IMR-90 (cell line): Measurements from ENCODE around the gene FAM98C. TPM values are rescaled to one million over a fixed set of nuclear protein-coding genes. Genes with fewer than 3 reads are reported as not detected.

Source experiments
- ATAC-seq: fragments of 200-7000 bp; cut with Tn5 transposase; 2 replicates; pipeline ENCODE4 v1.9.1; 2020; ENCODE audit warnings: low read depth, mild to moderate bottlenecking, moderate library complexity
- BruUV-seq: library from RNA; stranded (reverse); fragments of 400-500 nt; replicated peaks from 2 replicates; lab custom pipeline; 2021; lab: Mats Ljungman, UMichigan
- CTCF ChIA-PET: fragments of 300-600 bp; formaldehyde crosslinking; extraction: SDS; loops from one replicate; lab custom pipeline; 2021; ENCODE audit warnings: antibody characterized with exemption; lab: Yijun Ruan, JAX
- POLR2A ChIA-PET: fragments of 300-600 bp; sonication (Branson Sonifier 250); formaldehyde crosslinking; loops from one replicate; lab custom pipeline; 2022; ENCODE audit warnings: antibody characterized with exemption; ENCODE audit not compliant: unreplicated experiment; lab: Charles Lee
- DNase-seq: peaks from one replicate; pipeline ENCODE4 v3.0.0; 2013
- H2AFZ ChIP-seq: replicated peaks from 2 replicates; pipeline ENCODE3; 2013; ENCODE audit warnings: low read length, mild to moderate bottlenecking; ENCODE audit not compliant: poor library complexity
- H2AK5ac ChIP-seq: 2 replicates; pipeline ENCODE4 v1.6.1; 2013; ENCODE audit warnings: low read depth, low read length, inconsistent platforms
- H2AK9ac ChIP-seq: replicated peaks from 2 replicates; pipeline ENCODE3; 2013; ENCODE audit warnings: mild to moderate bottlenecking, low read depth, low read length, moderate library complexity; ENCODE audit not compliant: poor library complexity
- H2BK120ac ChIP-seq: 2 replicates; pipeline ENCODE4 v1.6.1; 2013; ENCODE audit warnings: low read depth, low read length, inconsistent platforms
- H2BK15ac ChIP-seq: 3 replicates; pipeline ENCODE4 v1.6.1; 2013; ENCODE audit warnings: low read depth, low read length, inconsistent platforms
- H2BK20ac ChIP-seq: 2 replicates; pipeline ENCODE4 v1.6.1; 2013; ENCODE audit warnings: low read depth, mild to moderate bottlenecking, inconsistent platforms, low read length, moderate library complexity
- H2BK5ac ChIP-seq: 2 replicates; pipeline ENCODE4 v1.6.1; 2013; ENCODE audit warnings: mild to moderate bottlenecking, low read depth, low read length, inconsistent platforms; ENCODE audit not compliant: poor library complexity, severe bottlenecking
- H3K14ac ChIP-seq: replicated peaks from 2 replicates; pipeline ENCODE4 v1.6.1; 2013; ENCODE audit warnings: low read depth, low read length, inconsistent platforms
- H3K18ac ChIP-seq: 2 replicates; pipeline ENCODE4 v1.6.1; 2013; ENCODE audit warnings: low read depth, low read length, control low read depth
- H3K23ac ChIP-seq: 2 replicates; pipeline ENCODE4 v1.6.1; 2013; ENCODE audit warnings: low read depth, low read length, inconsistent platforms
- H3K27ac ChIP-seq: 2 replicates; pipeline ENCODE4 v1.5.1; 2013; ENCODE audit warnings: mild to moderate bottlenecking, control low read depth, low read length; ENCODE audit not compliant: insufficient read depth
- H3K27me3 ChIP-seq: 2 replicates; pipeline ENCODE4 v1.6.1; 2013; ENCODE audit warnings: low read length; ENCODE audit not compliant: control insufficient read depth, insufficient read depth
- H3K36me3 ChIP-seq: 2 replicates; pipeline ENCODE4 v1.6.1; 2013; ENCODE audit warnings: low read length, mixed read lengths; ENCODE audit not compliant: control insufficient read depth, insufficient read depth
- H3K4ac ChIP-seq: 2 replicates; pipeline ENCODE4 v1.6.1; 2013; ENCODE audit warnings: low read depth, low read length, inconsistent platforms
- H3K4me1 ChIP-seq: 2 replicates; pipeline ENCODE4 v1.6.1; 2013; ENCODE audit warnings: low read length, mixed read lengths; ENCODE audit not compliant: control insufficient read depth, insufficient read depth
- H3K4me2 ChIP-seq: 2 replicates; pipeline ENCODE4 v1.6.1; 2013; ENCODE audit warnings: low read depth, mild to moderate bottlenecking, control low read depth, low read length, moderate library complexity
- H3K4me3 ChIP-seq: 2 replicates; pipeline ENCODE4 v1.5.1; 2013; ENCODE audit warnings: low read depth, mild to moderate bottlenecking, control low read depth, low read length, moderate library complexity; ENCODE audit not compliant: insufficient read depth
- H3K56ac ChIP-seq: 2 replicates; pipeline ENCODE4 v1.6.1; 2013; ENCODE audit warnings: low read length, inconsistent platforms; ENCODE audit not compliant: insufficient read depth; ENCODE audit errors: extremely low read depth
- H3K79me1 ChIP-seq, 2 experiments: 2 replicates each; pipeline ENCODE4 v1.6.1; 2013; ENCODE audit warnings: low read length in 2 of 2, inconsistent platforms in 1 of 2, low read depth in 1 of 2
- H3K9ac ChIP-seq: 2 replicates; pipeline ENCODE4 v1.6.1; 2013; ENCODE audit warnings: low read depth, low read length, control low read depth
- H3K9me1 ChIP-seq: 2 replicates; pipeline ENCODE4 v1.6.1; 2013; ENCODE audit warnings: low read length, inconsistent platforms; ENCODE audit not compliant: insufficient read depth
- H3K9me3 ChIP-seq: 2 replicates; pipeline ENCODE4 v1.6.1; 2013; ENCODE audit warnings: low read length; ENCODE audit not compliant: control insufficient read depth, insufficient read depth
- H4K20me1 ChIP-seq: 2 replicates; pipeline ENCODE4 v1.6.1; 2013; ENCODE audit warnings: low read length, inconsistent platforms; ENCODE audit not compliant: insufficient read depth
- H4K5ac ChIP-seq: 2 replicates; pipeline ENCODE4 v1.6.1; 2013; ENCODE audit warnings: mild to moderate bottlenecking, low read depth, low read length, control low read depth
- H4K8ac ChIP-seq, 2 experiments: 2 replicates each; pipeline ENCODE4 v1.6.1; 2013; ENCODE audit warnings: low read depth in 2 of 2, low read length in 2 of 2, control low read depth in 1 of 2, inconsistent platforms in 1 of 2
- H4K91ac ChIP-seq: 2 replicates; pipeline ENCODE4 v1.6.1; 2013; ENCODE audit warnings: low read depth, low read length, inconsistent platforms; ENCODE audit not compliant: insufficient read depth
- CEBPB ChIP-seq: IDR thresholded peaks from 2 replicates; pipeline ENCODE4 v1.6.1; 2012; ENCODE audit warnings: low read depth, low read length, improper control_type of control experiment
- CHD1 ChIP-seq: IDR thresholded peaks from 2 replicates; pipeline ENCODE4 v1.6.1; 2012; ENCODE audit warnings: low read depth, low read length, improper control_type of control experiment
- FOS ChIP-seq: fragments of 150-350 bp; IDR thresholded peaks from 2 replicates; pipeline ENCODE4 v1.6.1; 2016; ENCODE audit warnings: low read depth, low read length
- MAZ ChIP-seq: IDR thresholded peaks from 2 replicates; pipeline ENCODE4 v1.6.1; 2012; ENCODE audit warnings: low read depth, mild to moderate bottlenecking, low read length, improper control_type of control experiment, moderate library complexity, borderline replicate concordance
- MXI1 ChIP-seq: IDR thresholded peaks from 2 replicates; pipeline ENCODE4 v1.6.1; 2012; ENCODE audit warnings: low read depth, mild to moderate bottlenecking, low read length, moderate library complexity, borderline replicate concordance
- WGBS, 2 experiments: methylation state at CpG; one replicate each; pipeline versions ENCODE4 v1.1.5 to v1.1.7; 2013; ENCODE audit warnings: missing lambda C conversion rate in 2 of 2; ENCODE audit not compliant: insufficient read length in 1 of 2; ENCODE audit errors: extremely low coverage in 2 of 2; 5-methylcytosine and 5-hydroxymethylcytosine counted together
- dilution Hi-C: fragments of 300-500 bp; cut with HindIII; formaldehyde crosslinking; loops from one replicate; pipeline ENCODE4 v1.14.3; 2018; ENCODE audit warnings: low sequenced_read_pairs; ENCODE audit not compliant: unreplicated experiment
- in situ Hi-C: fragments of 300-500 bp; cut with MboI; formaldehyde crosslinking; loops from 3 replicates; pipeline ENCODE4 v1.14.3; 2019; ENCODE audit warnings: low sequenced_read_pairs, inconsistent platforms, mixed read lengths
- intact Hi-C: fragments of 100-400 bp; cut with micrococcal nuclease; formaldehyde crosslinking; loops from 2 replicates; pipeline ENCODE4 v1.10.0; 2022
- polyA plus RNA-seq, 3 experiments: library from polyadenylated mRNA; depleted of rRNA; stranded (reverse); fragments of >200 nt; gene quantifications; 2 replicates each; pipeline ENCODE4 v1.2.3, GENCODE V29; 2012; ENCODE audit warnings: low replicate concordance in 1 of 3
- total RNA-seq: library from RNA; depleted of rRNA; stranded (reverse); fragments of >200 nt; gene quantifications from 2 replicates; pipeline ENCODE4 v1.2.3, GENCODE V29; 2012

Gene FAM98C
- total and polyA plus RNA-seq, 2 of the 4 experiments (the other 2 are of a cell fraction), result 3.6 to 17.9 TPM

DNA sequence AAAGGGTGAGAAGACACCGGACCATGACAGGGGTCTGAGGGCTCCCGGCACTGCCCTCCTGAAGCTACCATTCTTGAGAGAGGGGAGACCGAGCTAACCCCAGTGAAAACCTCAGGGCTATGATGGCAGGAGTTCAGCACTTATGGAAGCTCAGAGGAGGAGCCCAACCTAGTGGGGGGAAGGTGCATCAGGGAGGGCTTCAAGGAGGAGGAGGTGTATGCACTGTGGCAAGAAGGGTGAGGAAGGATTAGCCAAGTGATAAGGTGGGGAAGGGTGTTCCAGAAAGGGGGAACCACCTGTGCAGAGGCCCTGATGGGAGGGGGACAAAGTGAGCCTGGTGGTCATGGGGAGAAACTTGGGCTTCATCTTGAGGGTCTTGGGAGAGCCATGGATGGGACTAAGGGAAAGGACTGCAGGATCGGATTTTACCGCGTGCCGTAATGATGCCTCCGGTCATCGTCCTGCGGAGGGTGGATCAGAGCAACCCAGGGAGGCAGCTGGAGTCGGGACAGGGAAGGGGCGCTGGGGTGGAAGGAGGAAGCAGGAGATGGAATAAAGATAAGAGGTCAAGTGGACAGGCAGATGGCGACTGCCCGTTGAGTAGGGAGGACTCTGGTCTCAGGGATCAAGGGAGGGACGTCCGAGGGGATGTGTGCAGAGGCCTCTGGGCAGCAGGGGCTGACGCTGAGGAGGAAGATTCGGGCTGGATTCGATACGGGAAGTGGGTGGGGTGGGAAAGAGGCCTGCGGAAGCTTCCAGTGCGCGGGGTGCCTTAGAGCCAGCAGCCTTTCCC is 41.9 kb upstream of the FAM98C start:
- H3K4me1 ChIP-seq, result no peaks in the 10 kb centered on the region
- ATAC-seq, result peak; percentile 1; the same call in 1 of the 2 replicates
- no peak overlapping the region for H3K23ac ChIP-seq
- H3K9me3 ChIP-seq, result no peaks in the 10 kb centered on the region
- H3K56ac ChIP-seq, result no peak overlapping the region
- no peak overlapping the region for H3K14ac ChIP-seq
- no peak overlapping the region for H2BK15ac ChIP-seq
- H3K4ac ChIP-seq, result no peak overlapping the region
- no peak overlapping the region for H2AK5ac ChIP-seq
- no peak overlapping the region for H3K27ac ChIP-seq
- in situ Hi-C loops (no loop called here), dilution Hi-C loops (no loop called here), intact Hi-C loops (no loop called here)
- H4K91ac ChIP-seq, result no peak overlapping the region
- H3K4me3 ChIP-seq, result peak overlapping the region; percentile 66
- ChIA-PET POLR2A (interaction anchor here (0.6 kb wide), 1 partner anchor 27 kb away, joined by 4 read pairs; no protein-coding TSS in a partner anchor), CTCF (interaction anchor here (0.6 kb wide), 1 partner anchor 30 kb away, joined by 4 read pairs; no protein-coding TSS in a partner anchor)
- H3K27me3 ChIP-seq, result peaks cover 44% of the 10 kb centered on the region
- no peak overlapping the region for H2AK9ac ChIP-seq
- TF ChIP-seq CHD1 (no peak), MAZ (no peak), MXI1 (no peak), FOS (no peak), CEBPB (no peak)
- H3K18ac ChIP-seq, result no peak overlapping the region
- no peak overlapping the region for H2BK120ac ChIP-seq
- no peak overlapping the region for H4K5ac ChIP-seq
- 31% methylated on average over 16 of the region's 23 CpGs; no CpG with 5 or more reads in 1 of the 2 experiments for WGBS, 2 experiments
- H2BK20ac ChIP-seq, result no peak overlapping the region
- no peak overlapping the region for H4K8ac ChIP-seq
- peak overlapping the region; percentile 98 for H2AFZ ChIP-seq
- no peaks in the 10 kb centered on the region for H3K36me3 ChIP-seq
- no TSS peak for BruUV-seq
- H3K9ac ChIP-seq, result no peak overlapping the region
- peak overlapping the region; percentile 85 for H3K4me2 ChIP-seq
- H3K9me1 ChIP-seq, result no peaks in the 10 kb centered on the region
- 0 out of 2 replicates have a peak, but pooled peaks cover 3% of the 10 kb centered on the region for H4K20me1 ChIP-seq
- no peaks in the 10 kb centered on the region for H3K79me1 ChIP-seq
- DNase-seq, result no peak
- no peak overlapping the region for H2BK5ac ChIP-seq
